Panc1 (cell line): ENCODE results near the gene CMIP.

Experiments
- POLR2AphosphoS5 ChIP-seq: IDR thresholded peaks from 2 replicates; pipeline ENCODE4 v1.6.1; 2012; ENCODE audit warnings: mild to moderate bottlenecking, low read depth, low read length, moderate library complexity
- TF ChIP-seq, protein P1 (sequence below), 2 experiments: IDR thresholded peaks; 2 replicates each; pipeline ENCODE4 v1.6.1; 2011 to 2012; ENCODE audit warnings: low read depth in 2 of 2, control low read depth in 1 of 2, low read length in 1 of 2, mild to moderate bottlenecking in 1 of 2, moderate library complexity in 1 of 2; ENCODE audit not compliant: insufficient read depth in 1 of 2
- TF ChIP-seq, protein P2 (sequence below): fragments of 450-650 bp; IDR thresholded peaks from 2 replicates; pipeline ENCODE4 v1.5.1; 2017; ENCODE audit warnings: mild to moderate bottlenecking

DNA sequence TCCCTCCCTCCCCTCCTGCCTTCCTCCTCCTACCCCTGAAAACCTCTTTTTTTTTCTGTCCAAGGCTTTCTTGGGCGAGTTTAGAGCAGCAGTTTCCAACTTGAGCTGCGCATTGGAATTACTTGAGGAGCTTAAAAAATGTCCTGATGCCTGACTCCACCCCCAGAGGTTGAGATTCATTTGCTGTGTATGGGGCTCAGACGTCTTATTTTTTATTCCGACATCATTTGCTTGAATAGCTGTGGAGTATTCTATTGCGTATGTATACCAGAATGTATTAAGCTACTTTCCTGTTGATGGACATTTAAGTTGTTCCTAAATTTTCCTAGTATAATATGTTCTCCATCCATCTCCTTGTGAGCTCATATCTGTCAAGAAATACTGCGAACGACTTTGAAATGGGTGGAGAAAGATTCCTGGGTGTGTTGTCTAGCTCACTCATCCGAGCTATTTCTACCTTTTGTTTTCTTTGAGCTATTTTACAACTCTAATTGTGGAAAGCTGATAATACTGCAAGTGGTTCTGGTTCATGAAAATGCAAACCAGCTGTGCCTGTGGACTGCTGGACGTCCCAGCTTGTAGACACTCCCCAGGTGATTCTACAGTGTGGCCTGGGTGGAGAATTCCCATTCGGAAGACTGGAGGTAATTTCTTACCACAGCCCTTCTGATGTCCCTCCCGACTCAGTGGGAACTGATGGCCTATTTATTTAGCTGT lies 40.5 kb downstream of the CMIP start:
- TF ChIP-seq, protein P1, sequence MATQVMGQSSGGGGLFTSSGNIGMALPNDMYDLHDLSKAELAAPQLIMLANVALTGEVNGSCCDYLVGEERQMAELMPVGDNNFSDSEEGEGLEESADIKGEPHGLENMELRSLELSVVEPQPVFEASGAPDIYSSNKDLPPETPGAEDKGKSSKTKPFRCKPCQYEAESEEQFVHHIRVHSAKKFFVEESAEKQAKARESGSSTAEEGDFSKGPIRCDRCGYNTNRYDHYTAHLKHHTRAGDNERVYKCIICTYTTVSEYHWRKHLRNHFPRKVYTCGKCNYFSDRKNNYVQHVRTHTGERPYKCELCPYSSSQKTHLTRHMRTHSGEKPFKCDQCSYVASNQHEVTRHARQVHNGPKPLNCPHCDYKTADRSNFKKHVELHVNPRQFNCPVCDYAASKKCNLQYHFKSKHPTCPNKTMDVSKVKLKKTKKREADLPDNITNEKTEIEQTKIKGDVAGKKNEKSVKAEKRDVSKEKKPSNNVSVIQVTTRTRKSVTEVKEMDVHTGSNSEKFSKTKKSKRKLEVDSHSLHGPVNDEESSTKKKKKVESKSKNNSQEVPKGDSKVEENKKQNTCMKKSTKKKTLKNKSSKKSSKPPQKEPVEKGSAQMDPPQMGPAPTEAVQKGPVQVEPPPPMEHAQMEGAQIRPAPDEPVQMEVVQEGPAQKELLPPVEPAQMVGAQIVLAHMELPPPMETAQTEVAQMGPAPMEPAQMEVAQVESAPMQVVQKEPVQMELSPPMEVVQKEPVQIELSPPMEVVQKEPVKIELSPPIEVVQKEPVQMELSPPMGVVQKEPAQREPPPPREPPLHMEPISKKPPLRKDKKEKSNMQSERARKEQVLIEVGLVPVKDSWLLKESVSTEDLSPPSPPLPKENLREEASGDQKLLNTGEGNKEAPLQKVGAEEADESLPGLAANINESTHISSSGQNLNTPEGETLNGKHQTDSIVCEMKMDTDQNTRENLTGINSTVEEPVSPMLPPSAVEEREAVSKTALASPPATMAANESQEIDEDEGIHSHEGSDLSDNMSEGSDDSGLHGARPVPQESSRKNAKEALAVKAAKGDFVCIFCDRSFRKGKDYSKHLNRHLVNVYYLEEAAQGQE (IDR thresholded peaks at IDR 0.05; ENCODE audit: insufficient read depth in 1 of 2, low read depth in 2 of 2, low read length in 1 of 2), result no peak
- TF ChIP-seq, protein P2, sequence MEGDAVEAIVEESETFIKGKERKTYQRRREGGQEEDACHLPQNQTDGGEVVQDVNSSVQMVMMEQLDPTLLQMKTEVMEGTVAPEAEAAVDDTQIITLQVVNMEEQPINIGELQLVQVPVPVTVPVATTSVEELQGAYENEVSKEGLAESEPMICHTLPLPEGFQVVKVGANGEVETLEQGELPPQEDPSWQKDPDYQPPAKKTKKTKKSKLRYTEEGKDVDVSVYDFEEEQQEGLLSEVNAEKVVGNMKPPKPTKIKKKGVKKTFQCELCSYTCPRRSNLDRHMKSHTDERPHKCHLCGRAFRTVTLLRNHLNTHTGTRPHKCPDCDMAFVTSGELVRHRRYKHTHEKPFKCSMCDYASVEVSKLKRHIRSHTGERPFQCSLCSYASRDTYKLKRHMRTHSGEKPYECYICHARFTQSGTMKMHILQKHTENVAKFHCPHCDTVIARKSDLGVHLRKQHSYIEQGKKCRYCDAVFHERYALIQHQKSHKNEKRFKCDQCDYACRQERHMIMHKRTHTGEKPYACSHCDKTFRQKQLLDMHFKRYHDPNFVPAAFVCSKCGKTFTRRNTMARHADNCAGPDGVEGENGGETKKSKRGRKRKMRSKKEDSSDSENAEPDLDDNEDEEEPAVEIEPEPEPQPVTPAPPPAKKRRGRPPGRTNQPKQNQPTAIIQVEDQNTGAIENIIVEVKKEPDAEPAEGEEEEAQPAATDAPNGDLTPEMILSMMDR, result no peak
- TF ChIP-seq POLR2AphosphoS5, result no peak
